Measurements from ENCODE around the gene GPSM3.

DNA sequence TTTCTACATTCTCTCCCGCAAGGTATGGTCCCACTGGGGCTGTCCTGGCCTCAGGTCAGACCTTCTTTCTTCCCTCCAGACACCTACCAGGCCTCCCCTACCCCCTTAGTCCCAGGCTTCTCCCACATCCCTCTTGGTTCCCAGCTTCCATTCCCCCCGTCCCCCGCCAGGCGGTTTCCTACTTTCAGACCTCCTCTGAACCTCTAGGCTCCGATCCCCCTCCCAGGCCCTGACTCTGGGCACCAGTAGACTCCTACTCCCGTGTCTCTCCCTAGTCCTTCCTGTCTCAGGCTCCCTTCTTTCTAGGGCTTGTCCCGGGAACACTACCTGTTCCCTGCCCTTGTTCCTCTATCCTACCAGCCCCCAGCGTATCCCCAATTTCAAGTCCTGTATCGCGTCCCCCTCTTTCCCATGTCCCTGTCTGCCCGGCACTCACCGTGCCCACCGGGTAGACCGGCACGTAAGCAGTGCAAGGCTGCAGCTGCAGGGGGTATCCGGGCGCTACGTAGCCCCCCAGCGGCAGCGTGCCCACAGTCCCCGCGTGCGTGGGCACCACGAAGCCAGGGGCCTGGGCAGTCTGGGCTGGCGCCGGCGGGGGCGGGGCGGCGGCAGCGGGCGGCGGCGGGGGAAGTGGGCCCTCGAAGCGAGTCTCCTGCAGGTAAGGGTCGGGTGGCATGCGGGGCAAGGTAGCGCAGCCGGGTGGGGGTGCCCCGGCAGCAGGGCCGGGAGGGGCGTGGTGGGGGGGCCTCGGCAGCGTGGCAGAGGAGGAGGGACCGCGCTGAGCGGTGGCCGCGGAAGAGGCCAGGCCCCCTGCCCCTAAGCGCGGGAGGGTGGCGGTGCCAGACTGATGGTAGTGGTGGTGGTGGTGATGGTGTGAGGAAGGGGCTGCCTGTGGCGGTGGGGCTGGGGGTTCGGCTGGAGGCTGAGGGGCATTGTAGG is 42.2 kb downstream of the GPSM3 start:
- no peak for TF ChIP-seq ZNF514 (tag by site-specific recombination; IDR thresholded peaks at IDR 0.05)
- no peak for TF ChIP-seq ZBTB21 (tag by site-specific recombination; IDR thresholded peaks at IDR 0.05)
- TF ChIP-seq, protein P1, sequence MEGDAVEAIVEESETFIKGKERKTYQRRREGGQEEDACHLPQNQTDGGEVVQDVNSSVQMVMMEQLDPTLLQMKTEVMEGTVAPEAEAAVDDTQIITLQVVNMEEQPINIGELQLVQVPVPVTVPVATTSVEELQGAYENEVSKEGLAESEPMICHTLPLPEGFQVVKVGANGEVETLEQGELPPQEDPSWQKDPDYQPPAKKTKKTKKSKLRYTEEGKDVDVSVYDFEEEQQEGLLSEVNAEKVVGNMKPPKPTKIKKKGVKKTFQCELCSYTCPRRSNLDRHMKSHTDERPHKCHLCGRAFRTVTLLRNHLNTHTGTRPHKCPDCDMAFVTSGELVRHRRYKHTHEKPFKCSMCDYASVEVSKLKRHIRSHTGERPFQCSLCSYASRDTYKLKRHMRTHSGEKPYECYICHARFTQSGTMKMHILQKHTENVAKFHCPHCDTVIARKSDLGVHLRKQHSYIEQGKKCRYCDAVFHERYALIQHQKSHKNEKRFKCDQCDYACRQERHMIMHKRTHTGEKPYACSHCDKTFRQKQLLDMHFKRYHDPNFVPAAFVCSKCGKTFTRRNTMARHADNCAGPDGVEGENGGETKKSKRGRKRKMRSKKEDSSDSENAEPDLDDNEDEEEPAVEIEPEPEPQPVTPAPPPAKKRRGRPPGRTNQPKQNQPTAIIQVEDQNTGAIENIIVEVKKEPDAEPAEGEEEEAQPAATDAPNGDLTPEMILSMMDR (tag by site-specific recombination; IDR thresholded peaks at IDR 0.05): no peak
- TF ChIP-seq ZNF114 (tag by site-specific recombination; IDR thresholded peaks at IDR 0.05): no peak
- no peak for TF ChIP-seq ZNF157 (tag by site-specific recombination; IDR thresholded peaks at IDR 0.05)
- TF ChIP-seq SETDB1 (IDR thresholded peaks at IDR 0.05; ENCODE audit: insufficient read length, low read length): no peak
- no peak for TF ChIP-seq TRIM28 (IDR thresholded peaks at IDR 0.05; ENCODE audit: borderline replicate concordance, low read length)
- TF ChIP-seq KLF16 (tag by site-specific recombination; IDR thresholded peaks at IDR 0.05): no peak
- no peak for TF ChIP-seq TCF7L2 (IDR thresholded peaks at IDR 0.05; ENCODE audit: borderline replicate concordance, low read depth, low read length)
- no peak for TF ChIP-seq KLF1 (tag by site-specific recombination; IDR thresholded peaks at IDR 0.05)
- no peak for TF ChIP-seq ZNF548 (tag by site-specific recombination; IDR thresholded peaks at IDR 0.05)
- TF ChIP-seq SP2 (tag by site-specific recombination; IDR thresholded peaks at IDR 0.05): no peak
- TF ChIP-seq, protein P2, sequence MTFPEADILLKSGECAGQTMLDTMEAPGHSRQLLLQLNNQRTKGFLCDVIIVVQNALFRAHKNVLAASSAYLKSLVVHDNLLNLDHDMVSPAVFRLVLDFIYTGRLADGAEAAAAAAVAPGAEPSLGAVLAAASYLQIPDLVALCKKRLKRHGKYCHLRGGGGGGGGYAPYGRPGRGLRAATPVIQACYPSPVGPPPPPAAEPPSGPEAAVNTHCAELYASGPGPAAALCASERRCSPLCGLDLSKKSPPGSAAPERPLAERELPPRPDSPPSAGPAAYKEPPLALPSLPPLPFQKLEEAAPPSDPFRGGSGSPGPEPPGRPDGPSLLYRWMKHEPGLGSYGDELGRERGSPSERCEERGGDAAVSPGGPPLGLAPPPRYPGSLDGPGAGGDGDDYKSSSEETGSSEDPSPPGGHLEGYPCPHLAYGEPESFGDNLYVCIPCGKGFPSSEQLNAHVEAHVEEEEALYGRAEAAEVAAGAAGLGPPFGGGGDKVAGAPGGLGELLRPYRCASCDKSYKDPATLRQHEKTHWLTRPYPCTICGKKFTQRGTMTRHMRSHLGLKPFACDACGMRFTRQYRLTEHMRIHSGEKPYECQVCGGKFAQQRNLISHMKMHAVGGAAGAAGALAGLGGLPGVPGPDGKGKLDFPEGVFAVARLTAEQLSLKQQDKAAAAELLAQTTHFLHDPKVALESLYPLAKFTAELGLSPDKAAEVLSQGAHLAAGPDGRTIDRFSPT (tag by site-specific recombination; IDR thresholded peaks at IDR 0.05): no peak
